Stimulated activated CD8-positive, alpha-beta memory T cell treated with anti-CD3 and anti-CD28 coated beads, Interleukin-12 subunit alpha, Interleukin-12 subunit beta, amount 100 ng/mL, for 24 hours (primary cell): Measurements from ENCODE around the gene GNPTAB.
"Not testable (repeated sequence)": the region's sequence is repeated elsewhere in the genome, so short reads cannot be mapped to it uniquely, and the experiment has no call there.

Source experiments
- DNase-seq: peaks from one replicate; pipeline ENCODE4 v3.0.0-alpha.2; 2020; ENCODE audit errors: extremely low read depth

GNPTAB gene

GRCh38 chr12:101830367-101831325 lies at the start of gene GNPTAB:
Gene GNPTAB, minus strand, starts transcription at chr12:101830959. Its CDS starts 284 bp downstream, at chr12:101830675.
- peak; percentile 86 for DNase-seq

GRCh38 chr12:101878243-101878821 lies 47.6 kb upstream of the GNPTAB start:
- DNase-seq, result no peak

- DNase-seq, result no peak
Measured at GRCh38 chr12:101877806-101878242, 47.1 kb upstream of the GNPTAB start.

GRCh38 chr12:101876861-101877805 lies 46.4 kb upstream of the GNPTAB start, which contains the start of gene DRAM1:
Gene DRAM1, plus strand, starts transcription at chr12:101877580. Its CDS starts 210 bp downstream, at chr12:101877790.
- DNase-seq, result peak; percentile 33

GRCh38 chr12:101876322-101876860 lies 45.6 kb upstream of the GNPTAB start:
- DNase-seq, result no peak

GRCh38 chr12:101875162-101875561 lies 44.4 kb upstream of the GNPTAB start:
- no peak for DNase-seq

GRCh38 chr12:101870925-101871324 lies 40.2 kb upstream of the GNPTAB start:
- no peak for DNase-seq

GRCh38 chr12:101867619-101868018 lies 36.9 kb upstream of the GNPTAB start:
- not testable (repeated sequence) for DNase-seq

GRCh38 chr12:101866615-101867373 lies 36.0 kb upstream of the GNPTAB start:
- no peak for DNase-seq

GRCh38 chr12:101863981-101864380 lies 33.2 kb upstream of the GNPTAB start:
- DNase-seq, result no peak

GRCh38 chr12:101862245-101862644 lies 31.5 kb upstream of the GNPTAB start:
- no peak for DNase-seq

GRCh38 chr12:101861688-101862087 lies 30.9 kb upstream of the GNPTAB start:
- DNase-seq, result not testable (repeated sequence)

- no peak for DNase-seq
Measured at GRCh38 chr12:101859664-101860607, 29.2 kb upstream of the GNPTAB start.

- no peak for DNase-seq
Measured at GRCh38 chr12:101858361-101858760, 27.6 kb upstream of the GNPTAB start.

- DNase-seq, result no peak
Measured at GRCh38 chr12:101857043-101857558, 26.3 kb upstream of the GNPTAB start.

GRCh38 chr12:101856614-101857013 lies 25.9 kb upstream of the GNPTAB start:
- DNase-seq, result not testable (repeated sequence)

- no peak for DNase-seq
Measured at GRCh38 chr12:101855976-101856375, 25.2 kb upstream of the GNPTAB start.

GRCh38 chr12:101855364-101855884 lies 24.7 kb upstream of the GNPTAB start:
- no peak for DNase-seq

GRCh38 chr12:101854747-101855146 lies 24.0 kb upstream of the GNPTAB start:
- DNase-seq, result no peak
